ENCODE results near the gene CD300C.
"Not testable (repeated sequence)": the region's sequence is repeated elsewhere in the genome, so short reads cannot be mapped to it uniquely, and the experiment has no call there.

CD300C gene

GRCh38 chr17:74531231-74531761, 14.6 kb downstream of the CD300C start, which contains the start of gene CD300LB:
TSS of gene CD300LB (minus strand) at chr17:74531475. CDS start at chr17:74531350, 125 bp downstream.
- no peak for DNase-seq (ENCODE audit: low read depth)

DNA sequence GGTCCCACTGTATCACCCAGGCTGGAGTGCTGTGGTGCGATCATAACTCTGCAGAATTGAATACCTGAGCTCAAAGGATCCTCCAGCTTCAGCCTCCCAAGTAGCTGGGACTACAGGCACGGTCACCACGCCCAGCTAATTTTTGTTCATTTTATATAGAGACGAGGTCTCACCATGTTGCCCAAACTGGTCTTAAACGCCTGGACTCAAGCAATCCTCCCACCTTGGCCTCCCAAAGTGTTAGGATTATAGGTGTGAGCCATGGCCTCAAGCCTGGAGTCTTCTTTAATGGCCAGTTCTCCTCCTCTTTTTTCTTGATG, 15.1 kb downstream of the CD300C start:
- no peak for DNase-seq (ENCODE audit: low read depth)

DNA sequence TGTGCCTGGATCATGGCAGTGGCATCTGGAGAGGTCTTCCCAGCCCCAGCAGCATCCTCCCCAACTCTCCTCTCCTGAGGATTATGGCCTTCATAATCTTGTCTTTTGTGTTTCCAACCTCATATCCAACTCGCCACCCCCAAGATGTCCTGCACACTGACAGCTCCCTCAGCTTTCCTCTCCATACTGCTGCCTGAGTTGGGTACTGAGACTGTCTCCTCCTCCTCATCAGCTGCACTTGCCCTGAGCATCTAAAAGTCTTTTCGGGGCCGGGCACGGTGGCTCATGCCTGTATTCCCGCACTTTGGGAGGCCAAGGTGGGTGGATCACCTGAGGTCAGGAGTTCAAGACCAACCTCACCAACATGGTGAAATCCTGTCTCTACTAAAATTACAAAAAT, 16.7 kb downstream of the CD300C start:
- DNase-seq (ENCODE audit: low read depth), result no peak

- DNase-seq (ENCODE audit: low read depth), result no peak
Measured at GRCh38 chr17:74528491-74529199, 17.3 kb downstream of the CD300C start.

DNA sequence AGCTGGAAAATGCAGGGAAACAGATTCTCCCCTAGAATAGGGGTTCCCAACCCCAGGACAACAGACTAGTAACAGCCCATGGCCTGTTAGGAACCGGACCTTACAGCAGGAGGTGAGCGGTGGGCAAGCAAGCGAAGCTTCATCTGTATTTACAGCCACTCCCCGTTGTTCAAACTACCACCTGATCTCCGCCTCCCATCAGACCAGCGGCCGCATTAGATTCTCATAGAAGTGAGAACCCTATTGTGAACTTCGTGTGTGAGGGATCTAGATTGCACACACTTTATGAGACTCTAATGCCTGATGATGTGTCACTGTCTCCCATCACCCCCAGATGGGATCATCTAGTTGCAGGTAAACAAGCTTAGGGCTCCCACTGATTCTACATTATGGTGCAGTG, 18.2 kb downstream of the CD300C start:
- DNase-seq (ENCODE audit: low read depth), result no peak

- DNase-seq (ENCODE audit: low read depth), result no peak
Measured at GRCh38 chr17:74527081-74527480, 18.8 kb downstream of the CD300C start.

- no peak for DNase-seq (ENCODE audit: low read depth)
Measured at GRCh38 chr17:74526681-74527080, 19.2 kb downstream of the CD300C start.

- DNase-seq (ENCODE audit: low read depth), result no peak
Measured at GRCh38 chr17:74525781-74526288, 20.1 kb downstream of the CD300C start.

DNA sequence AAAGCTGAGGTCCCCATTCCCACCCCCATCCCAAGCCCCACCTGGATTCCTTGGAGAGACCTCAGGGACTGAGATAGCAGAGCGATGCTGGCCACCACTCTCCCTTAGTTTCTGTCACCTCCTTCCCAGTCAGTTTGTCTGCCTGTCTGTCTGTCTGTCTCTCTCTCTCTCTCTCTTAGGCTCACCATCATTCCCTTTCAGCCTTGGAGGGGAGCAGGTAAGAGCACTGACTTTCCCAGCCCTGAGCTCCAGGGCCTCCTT, 20.5 kb downstream of the CD300C start:
- DNase-seq (ENCODE audit: low read depth), result no peak

DNA sequence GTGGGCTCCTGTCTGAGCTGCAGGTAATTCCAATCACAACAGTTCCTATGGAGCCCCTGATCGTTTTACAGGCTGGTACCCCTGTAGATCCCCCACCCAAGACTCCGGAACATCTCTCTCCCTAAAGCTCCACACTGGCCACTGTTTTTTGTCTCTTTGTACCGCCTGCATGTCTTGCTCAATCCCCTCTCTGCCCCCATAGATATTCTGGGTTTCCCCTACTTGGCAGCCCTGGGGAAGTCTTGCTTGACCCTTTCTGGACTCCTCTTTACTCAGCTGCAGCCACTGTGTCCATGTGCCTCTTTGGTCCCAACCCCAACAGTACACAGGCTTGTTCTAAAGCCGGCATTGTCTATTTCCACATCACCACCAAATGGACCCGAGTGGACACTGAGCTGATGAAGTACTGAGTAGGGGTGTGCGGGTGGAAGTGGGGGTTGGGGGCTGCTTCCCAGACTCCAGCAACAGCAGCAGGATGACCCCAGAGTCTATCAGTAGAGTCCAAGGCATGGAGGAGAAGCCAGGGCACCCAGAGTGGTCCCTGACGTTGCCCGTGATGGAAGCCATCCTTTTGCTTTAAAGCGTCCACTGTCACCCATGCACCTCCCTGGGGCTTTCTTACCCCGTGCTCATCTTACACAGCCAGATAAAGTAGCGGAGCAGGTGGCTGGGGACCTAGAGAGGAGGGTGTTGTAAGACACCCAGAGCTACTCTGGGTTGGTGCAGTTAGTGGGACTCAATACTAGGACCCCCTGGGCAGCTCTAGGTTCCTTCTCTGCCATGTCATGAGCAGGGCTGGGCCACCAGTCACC, 21.1 kb downstream of the CD300C start:
- DNase-seq (ENCODE audit: low read depth), result no peak

DNA sequence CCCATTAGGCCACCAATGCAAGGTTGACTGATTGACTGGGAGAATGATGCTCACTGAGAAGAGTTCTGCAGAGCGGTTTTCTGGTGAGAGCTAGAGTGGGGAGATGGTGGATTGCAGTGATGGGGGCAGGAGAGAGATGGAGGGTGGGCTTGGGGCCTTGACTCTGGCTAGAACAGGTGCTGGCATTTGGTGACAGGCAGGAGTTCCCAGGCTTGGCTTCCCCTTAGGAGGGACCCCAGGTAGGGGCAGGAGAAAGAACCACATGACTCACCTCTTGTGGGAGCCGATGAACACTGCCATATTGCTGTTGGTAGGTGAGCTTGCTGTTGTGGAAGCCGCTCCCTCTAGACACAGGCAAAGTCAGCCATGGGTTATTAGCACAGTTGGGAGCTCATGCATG, 22.6 kb downstream of the CD300C start:
- no peak for DNase-seq (ENCODE audit: low read depth)

DNA sequence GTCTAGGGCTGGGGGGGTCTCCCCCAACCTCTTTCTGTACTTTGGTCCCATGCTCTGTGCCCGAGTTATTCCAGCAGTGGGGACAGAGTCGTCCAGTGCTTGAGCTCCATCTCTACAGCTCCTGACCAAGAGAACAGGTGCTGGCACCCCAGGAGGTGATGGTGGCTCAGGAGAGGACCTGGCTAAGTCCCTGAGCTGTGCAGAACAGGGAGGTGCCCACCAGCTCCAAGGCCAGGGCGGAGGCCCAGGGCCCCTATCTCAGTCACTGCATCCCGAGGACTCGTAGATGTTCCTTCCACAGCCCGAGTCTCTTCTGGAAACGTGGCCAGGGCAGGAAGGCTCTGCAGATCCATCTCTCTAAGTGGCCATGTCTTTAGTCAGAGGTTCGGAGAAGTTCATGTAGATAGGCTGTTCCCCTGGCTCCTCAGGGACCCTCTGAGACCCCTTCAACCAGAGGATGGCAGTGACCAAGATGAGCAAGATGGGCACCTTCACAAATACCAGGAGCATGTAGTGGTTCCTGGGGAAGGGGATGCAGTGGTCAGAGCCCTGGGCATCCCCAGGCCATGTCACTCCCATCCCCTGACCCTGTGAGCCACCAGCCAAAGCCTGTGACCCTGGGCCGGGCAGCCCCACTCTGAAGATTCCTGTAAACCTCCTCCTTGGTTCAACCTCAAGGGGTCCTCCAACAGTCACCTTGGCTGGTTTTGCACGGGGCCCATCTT, 23.4 kb downstream of the CD300C start:
- no peak for DNase-seq (ENCODE audit: low read depth)

DNA sequence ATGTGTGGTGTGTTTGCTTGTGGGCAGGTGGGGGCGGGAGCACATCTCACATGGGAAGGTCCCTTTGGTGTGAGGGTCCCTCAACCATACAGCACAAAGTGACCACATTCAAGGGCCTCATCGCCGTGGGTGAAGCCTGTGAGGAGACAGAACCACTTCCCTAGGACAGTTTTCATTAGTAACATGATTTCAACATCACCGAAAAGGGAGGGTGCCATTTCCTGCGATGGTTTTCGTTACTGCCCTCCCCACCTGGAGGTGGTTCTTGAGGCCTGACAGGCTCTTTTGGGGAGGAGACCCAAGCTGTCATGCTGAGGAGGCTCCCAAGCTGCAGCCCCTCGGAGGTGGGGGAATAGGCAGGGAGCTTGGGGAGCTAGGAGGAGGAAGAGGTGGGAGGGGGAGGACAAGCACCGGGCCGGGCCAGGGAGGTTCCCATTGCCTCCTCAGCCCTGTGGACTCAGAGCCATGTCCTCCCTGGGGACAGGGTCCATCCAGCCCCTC, 24.2 kb downstream of the CD300C start:
- DNase-seq (ENCODE audit: low read depth), result no peak

- DNase-seq (ENCODE audit: low read depth), result no peak
Measured at GRCh38 chr17:74520790-74521480, 25.0 kb downstream of the CD300C start.

DNA sequence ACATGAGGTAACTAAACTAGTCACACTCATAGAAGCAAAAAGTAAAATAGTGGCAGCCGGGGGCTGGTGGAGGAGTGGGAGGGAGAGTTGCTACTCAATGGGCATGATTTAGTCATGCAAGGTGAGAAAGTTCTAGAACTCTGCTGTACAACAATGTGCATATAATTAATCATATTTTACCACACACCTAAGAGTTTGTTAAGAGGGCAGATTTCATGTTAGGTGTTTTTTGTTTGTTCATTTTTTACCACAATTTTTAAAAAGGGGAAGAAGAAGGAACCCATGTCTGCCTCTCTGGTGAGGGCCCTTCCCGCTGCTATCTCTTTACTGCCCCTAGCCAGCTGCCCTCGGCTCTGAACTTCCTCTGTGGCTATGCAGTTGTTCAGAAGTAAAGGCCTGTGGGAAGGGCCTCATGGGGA, 25.9 kb downstream of the CD300C start:
- DNase-seq (ENCODE audit: low read depth), result no peak

DNA sequence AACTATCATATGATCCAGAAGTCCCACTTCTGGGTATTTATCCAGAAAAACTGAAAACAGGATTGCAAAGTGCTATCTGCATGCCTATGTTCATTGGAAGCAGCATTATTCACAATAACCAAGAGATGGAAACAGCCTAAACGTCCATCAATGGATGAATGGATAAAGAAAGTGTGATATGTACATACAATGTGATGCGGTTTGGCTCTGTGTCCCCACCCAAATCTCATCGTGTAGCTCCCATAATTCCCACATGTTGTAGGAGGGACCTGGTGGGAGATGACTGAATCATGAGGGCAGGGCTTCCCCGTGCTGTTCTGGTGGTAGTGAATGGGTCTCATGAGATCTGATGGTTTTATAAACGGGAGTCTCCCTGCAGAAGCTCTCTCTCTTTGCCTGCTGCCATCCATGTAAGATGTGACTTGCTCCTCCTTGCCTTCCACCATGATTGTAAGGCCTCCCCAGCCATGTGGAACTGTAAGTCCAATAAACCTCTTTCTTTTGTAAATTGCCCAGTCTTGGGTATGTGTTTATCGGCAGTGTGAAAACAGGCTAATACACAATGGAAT, 27.4 kb downstream of the CD300C start:
- DNase-seq (ENCODE audit: low read depth), result not testable (repeated sequence)

- no peak for DNase-seq (ENCODE audit: low read depth)
Measured at GRCh38 chr17:74516561-74517328, 29.2 kb downstream of the CD300C start.

GRCh38 chr17:74515941-74516340, 30.0 kb downstream of the CD300C start:
- no peak for DNase-seq (ENCODE audit: low read depth)

DNA sequence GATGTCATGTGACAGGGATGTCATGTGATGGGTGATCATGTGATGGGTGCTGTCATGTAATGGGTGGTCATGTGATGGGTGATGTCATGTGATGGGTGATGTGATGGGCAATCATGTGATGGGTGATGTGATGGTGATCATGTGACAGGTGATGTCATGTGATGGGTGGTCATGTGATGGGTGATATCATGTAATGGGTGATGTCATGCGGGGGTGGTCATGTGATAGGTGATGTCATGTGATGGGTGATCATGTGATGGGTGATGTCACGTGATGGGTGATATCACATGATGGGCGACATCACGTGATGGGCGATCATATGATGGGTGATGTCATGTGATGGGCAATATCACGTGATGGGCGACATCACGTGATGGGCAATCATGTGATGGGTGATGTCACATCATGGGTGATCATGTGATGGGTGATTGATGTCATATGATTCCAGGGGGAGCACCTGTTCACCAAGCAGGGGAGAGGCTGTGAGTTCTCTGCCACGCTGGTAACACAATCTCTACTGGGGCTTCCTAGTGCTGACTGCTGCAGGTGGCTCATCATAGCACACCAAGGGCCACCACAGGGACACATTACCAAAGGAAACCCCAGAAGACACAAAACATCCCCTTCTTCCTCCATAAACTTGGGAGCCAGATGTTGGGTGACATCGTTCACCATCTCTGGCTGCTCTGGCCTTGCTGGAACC, 31.1 kb downstream of the CD300C start:
- no peak for DNase-seq (ENCODE audit: low read depth)

DNA sequence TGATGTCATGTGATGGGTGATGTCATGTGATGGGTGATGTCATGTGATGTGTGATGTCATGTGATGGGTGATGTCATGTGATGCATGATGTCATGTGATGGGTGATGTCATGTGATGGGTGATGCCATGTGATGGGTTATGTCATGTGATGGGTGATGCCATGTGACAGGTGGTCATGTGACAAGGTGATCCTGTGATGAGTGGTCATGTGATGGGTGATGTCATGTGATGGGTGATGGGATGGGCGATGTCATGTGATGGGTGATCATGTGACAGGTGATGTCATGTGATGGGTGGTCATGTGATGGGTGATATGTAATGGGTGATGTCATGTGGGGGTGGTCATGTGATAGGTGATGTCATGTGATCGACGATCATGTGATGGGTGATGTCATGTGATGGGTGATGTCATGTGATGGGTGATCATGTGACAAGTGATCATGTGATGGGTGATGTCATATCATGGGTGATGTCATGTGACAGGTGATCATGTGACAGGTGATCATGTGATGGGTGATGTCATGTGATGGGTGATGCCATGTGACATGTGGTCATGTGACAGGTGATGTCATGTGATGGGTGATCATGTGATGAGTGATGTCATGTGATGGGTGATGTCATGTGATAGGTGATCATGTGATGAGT, 31.8 kb downstream of the CD300C start:
- DNase-seq (ENCODE audit: low read depth), result peak; percentile 40
